Measurements from ENCODE around the gene C16orf54. TPM values are rescaled to one million over a fixed set of nuclear protein-coding genes. Genes with fewer than 3 reads are reported as not detected.

C16orf54 gene
- total and polyA plus RNA-seq, 9 of the 15 experiments (the other 6 are each of a cell fraction or from before 2014, with no cell fraction given), result 0.09 TPM; not detected in 8

- FAIRE-seq, result no peak
- Histone ChIP-seq H3K79me2 (ENCODE audit: control insufficient read depth, insufficient read depth, low read length) (no peaks in the 10 kb centered on the region), H3K27ac (ENCODE audit: extremely low read depth, low read depth, low read length) (no peak overlapping the region), H3K4me3 (no peak overlapping the region), H3K9me3 (replicated peaks; ENCODE audit: control insufficient read depth, insufficient read depth, low read depth, low read length) (no peaks in the 10 kb centered on the region), H3K4me2 (ENCODE audit: insufficient read depth, low read length) (no peak overlapping the region), H2AFZ (ENCODE audit: low read depth, low read length) (no peak overlapping the region), H3K9ac (ENCODE audit: insufficient read depth in 1 of 2, low read depth in 2 of 2, low read length in 2 of 2) (no peak overlapping the region), H4K20me1 (replicated peaks; ENCODE audit: control insufficient read depth, insufficient read depth, low read length) (0 out of 2 replicates have a peak, but pooled peaks cover 3% of the 10 kb centered on the region), H3K4me1 (replicated peaks in 1 of 2; ENCODE audit: control insufficient read depth in 2 of 2, insufficient read depth in 2 of 2, low read length in 2 of 2) (peaks cover 6 to 8% of the 10 kb centered on the region in 2 experiments; a peak in 3 of 5 replicates), H3K9me1 (ENCODE audit: control insufficient read depth, insufficient read depth, low read length) (no peaks in the 10 kb centered on the region), H3K36me3 (ENCODE audit: control insufficient read depth, insufficient read depth, low read length) (no peaks in the 10 kb centered on the region), H3K27me3 (ENCODE audit: control insufficient read depth in 2 of 2, insufficient read depth in 2 of 2, low read length in 2 of 2) (peaks cover 15 to 18% of the 10 kb centered on the region in 2 experiments)
- in situ Hi-C loops (cut with MboI), result no loop called here
- ChIA-PET POLR2A (interaction anchor here (2.3 kb wide), 1 partner anchor 10 kb away, joined by 10 read pairs; no protein-coding TSS in a partner anchor), CTCF (ENCODE audit: low intra/inter-chr PET ratio) (no interaction called here)
- intact Hi-C loops (cut with micrococcal nuclease), result loop anchor here (10.0 kb wide), 1 partner anchor 79 kb away; no protein-coding TSS in a partner anchor
- DNase-seq (ENCODE audit: extremely low read depth in 1 of 4, low spot score in 3 of 4), result no peak
- no TSS peak for BruUV-seq (replicated peaks)
- ATAC-seq, result no peak
- 86% methylated on average over 2 of the region's 2 CpGs for WGBS (ENCODE audit: insufficient coverage, low coverage, missing lambda C conversion rate)
- no peak for TF ChIP-seq ZFP91 (CRISPR knock-in tag; IDR thresholded peaks at IDR 0.05)
- TF ChIP-seq USF1 (CRISPR knock-in tag; IDR thresholded peaks at IDR 0.05), result no peak
- TF ChIP-seq ZKSCAN8 (CRISPR knock-in tag; IDR thresholded peaks at IDR 0.05), result no peak
- no peak for TF ChIP-seq RFX5 (IDR thresholded peaks at IDR 0.05; ENCODE audit: low read depth, low read length)
- no peak for TF ChIP-seq SRF (CRISPR knock-in tag; IDR thresholded peaks at IDR 0.05)
- no peak for TF ChIP-seq BCLAF1 (IDR thresholded peaks at IDR 0.05; ENCODE audit: borderline replicate concordance in 1 of 2, control insufficient read depth in 1 of 2, low read depth in 2 of 2, low read length in 1 of 2)
- no peak for TF ChIP-seq CCNT2 (IDR thresholded peaks at IDR 0.05; ENCODE audit: borderline replicate concordance, extremely low read depth, insufficient read length, low read depth, low read length)
- no peak for TF ChIP-seq IRF9 (tag; IDR thresholded peaks at IDR 0.05)
- no peak for TF ChIP-seq SNAPC5 (CRISPR knock-in tag; IDR thresholded peaks at IDR 0.05)
- TF ChIP-seq FOSL1 (tag; conservative IDR thresholded peaks at IDR 0.05), result no peak
- no peak for TF ChIP-seq KLF13 (tag; IDR thresholded peaks at IDR 0.05; ENCODE audit: borderline replicate concordance, low read depth)
- no peak for TF ChIP-seq RNF219 (CRISPR knock-in tag; IDR thresholded peaks at IDR 0.05)
Observed at GRCh38 chr16:29784157-29784556, 38.4 kb upstream of the C16orf54 start.
